Right hindlimb (tissue), 1 donor: ENCODE results near the gene ITGB2.

Experiments used
- DNase-seq: peaks from one replicate; pipeline ENCODE4 v3.0.0-alpha.2; 2018

The ITGB2 gene

GRCh38 chr21:44907966-44908895 lies 12.5 kb downstream of the ITGB2 start:
- no peak for DNase-seq

GRCh38 chr21:44907225-44907965 lies 13.3 kb downstream of the ITGB2 start:
- no peak for DNase-seq

- no peak for DNase-seq
Measured at GRCh38 chr21:44905728-44906090, 15.0 kb downstream of the ITGB2 start.

GRCh38 chr21:44905016-44905727 lies 15.5 kb downstream of the ITGB2 start:
- DNase-seq: no peak

DNA sequence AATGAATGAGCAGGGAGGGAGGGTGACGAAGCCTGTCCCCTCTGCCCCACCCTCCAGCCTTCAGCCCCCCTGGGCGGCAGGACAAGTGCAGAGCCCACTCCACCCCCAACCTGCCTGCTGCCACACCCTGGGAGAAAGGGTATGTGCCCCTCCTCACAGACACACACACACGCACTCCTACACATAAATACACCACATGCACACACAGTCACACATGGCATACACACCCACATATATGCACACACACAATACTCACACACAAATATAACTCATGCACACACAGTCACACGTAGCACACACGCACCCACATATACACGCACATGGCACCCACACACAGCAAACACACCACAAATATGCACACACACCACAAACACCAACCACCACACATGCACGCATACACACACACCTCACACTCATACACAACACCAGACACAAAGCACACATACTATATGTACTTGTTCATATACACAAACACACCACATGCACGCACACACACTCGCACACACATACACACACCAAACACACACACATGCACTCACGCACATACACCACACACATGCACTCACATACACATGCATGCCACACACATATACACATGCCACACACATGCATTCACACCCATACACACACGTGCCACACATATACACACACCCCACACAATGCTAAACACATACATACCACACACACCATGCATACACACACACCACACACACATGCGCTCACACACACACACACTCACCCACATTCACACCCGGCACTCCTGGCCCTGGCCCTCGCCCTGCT lies 16.4 kb downstream of the ITGB2 start:
- no peak for DNase-seq

DNA sequence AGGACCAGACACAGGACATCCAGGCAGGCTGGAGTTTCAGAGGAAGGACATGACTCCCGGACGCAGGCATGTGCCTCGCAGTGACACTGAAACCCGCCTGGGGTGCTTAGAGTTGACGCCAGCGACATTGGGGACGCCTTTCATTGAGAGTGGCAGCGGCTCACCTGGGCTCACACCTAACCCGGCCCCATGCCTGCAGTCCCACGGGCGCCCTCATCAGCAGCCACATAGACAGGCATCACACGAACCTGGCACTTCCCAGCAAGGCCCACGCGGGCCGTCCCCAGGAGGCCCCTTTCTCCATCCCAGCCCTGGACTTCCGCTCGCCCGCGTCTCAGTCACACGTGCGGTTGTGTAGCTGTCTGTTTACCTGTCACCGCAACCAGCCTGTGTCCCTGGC lies 17.0 kb downstream of the ITGB2 start:
- DNase-seq: no peak

GRCh38 chr21:44903050-44903685 lies 17.5 kb downstream of the ITGB2 start:
- no peak for DNase-seq

DNA sequence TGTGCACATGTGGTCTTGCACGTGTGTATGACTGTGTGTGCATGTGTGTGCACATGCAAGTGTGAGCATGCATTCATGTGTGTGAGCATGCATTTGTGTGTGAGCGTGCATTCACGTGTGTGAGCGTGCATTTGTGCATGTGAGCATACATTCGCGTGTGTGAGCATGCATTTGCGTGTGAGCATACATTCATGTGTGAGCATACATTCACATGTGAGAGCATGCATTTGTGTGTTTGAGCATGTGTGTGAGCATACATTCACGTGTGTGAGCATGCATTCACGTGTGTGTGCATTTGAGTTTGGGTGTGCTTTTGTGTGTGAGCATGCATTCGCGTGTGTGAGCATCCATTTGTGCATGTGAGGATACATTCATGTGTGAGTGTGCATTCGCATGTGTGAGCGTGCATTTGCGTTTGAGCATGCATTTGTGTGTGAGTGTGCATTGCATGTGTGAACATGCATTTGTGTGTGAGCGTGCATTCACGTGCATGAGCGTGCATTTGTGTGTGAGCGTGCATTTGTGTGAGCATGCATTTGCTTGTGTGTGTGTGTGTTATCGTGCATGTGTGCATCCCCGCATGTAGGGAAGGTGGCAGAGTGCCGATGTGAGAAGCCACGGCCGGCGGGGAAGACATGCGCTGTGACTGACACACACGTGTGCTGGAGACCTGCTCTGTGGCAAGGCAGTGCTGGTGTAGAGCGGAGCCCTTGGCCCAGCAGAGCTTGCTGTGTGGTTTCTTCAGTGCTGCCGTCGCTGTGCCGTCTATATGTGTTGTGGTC lies 18.2 kb downstream of the ITGB2 start:
- no peak for DNase-seq

DNA sequence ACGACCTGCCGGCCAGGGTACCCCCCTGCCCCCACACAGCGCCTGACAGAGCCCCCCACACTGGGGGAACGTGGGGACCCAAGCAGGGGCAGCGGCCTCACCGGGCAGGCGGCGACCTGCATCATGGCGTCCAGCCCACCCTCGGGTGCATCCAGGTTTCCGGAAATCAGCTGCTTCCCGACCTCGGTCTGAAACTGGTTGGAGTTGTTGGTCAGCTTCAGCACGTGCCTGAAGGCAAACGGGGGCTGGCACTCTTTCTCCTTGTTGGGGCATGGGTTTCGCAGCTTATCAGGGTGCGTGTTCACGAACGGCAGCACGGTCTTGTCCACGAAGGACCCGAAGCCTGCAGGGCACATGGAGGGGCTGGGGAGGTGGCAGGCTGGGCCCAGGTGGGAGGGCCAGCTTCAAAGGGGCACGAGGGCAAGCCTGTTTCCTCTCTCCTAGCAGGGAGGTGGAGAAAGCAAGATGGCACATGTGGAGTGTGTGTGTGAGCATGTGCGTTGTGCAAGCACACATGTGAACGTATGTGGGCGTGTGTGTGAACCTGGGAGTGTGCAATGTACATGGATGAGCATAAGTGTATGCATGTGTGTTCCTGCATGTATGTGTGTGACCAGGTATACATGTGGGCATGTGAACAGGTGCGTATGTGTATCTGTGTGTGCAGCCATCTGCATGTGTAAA lies 19.2 kb downstream of the ITGB2 start:
- DNase-seq: no peak

DNA sequence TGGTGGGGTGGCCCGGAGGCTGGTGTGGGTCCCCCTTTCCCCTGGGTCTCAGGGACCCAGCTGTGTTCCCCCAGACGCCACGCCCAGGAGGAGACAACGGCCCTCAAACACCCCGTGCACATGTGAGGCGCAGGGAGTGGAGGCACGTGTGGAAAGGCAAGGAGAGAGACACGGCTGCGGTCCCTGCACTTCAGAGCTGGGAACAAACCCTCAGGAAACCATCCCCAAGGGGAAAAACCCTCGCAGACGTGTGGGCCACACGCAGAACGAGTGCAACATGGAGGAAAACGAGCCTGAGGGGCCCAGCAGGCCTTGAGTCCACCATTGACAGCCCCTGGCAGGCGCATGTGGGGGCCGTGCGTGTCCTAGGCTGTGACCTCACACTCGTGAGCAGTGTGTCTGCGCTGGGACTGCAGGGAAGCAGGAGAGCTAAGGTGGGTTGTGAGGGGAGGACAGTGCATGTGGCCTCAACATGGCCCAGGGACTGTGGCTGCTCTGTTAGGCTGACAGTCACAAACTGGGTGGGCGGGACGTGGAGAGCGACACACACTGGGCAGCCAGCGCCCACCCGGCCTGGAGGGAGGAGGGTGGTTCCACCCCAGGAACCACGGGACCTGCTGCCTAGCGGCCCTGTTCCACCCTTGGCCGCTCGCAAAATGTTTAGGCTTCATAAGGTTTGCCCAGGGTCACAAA lies 20.0 kb downstream of the ITGB2 start:
- no peak for DNase-seq

DNA sequence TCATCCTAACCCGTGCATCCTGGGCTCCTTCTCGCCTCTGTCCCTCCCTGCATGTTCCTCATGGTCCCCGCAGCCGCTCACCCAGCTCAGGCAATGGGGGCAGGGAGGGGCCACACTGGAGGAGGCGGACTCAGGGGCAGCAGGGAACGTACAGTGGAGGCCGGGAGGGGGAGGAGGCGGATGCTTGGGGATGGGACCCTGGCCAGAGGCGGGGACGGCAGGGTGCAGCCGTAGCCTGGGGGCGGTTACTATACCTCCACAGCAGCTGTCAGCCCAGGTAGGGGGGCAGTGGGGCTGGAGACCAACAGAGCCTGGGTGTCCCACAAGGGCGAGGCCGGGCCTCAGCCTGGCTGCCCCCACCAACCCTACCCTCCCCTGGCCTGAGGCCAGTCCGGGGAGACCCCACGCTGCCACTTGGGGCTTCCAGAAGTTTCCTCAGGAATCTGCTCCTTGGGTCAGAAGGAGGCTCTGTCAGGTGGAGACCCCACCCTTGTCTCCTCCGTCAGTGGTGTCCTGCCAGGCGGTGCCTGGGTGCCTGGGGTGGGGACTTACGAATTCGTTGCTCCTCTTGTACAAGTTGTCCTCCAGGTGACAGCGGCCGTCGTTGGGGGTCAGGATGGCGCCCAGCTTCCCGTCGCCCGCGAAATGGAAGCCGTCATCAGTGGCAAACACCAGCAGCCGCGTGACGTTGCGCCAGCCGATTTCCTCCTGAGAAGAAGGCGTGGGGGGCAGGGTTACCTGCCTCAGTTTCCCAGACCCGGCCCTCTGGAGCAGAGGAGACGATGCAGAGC lies 20.7 kb downstream of the ITGB2 start:
- no peak for DNase-seq

GRCh38 chr21:44898851-44899767 lies 21.6 kb downstream of the ITGB2 start:
- DNase-seq: no peak

GRCh38 chr21:44898011-44898488 lies 22.6 kb downstream of the ITGB2 start:
- DNase-seq: no peak

GRCh38 chr21:44897326-44898010 lies 23.2 kb downstream of the ITGB2 start:
- no peak for DNase-seq

DNA sequence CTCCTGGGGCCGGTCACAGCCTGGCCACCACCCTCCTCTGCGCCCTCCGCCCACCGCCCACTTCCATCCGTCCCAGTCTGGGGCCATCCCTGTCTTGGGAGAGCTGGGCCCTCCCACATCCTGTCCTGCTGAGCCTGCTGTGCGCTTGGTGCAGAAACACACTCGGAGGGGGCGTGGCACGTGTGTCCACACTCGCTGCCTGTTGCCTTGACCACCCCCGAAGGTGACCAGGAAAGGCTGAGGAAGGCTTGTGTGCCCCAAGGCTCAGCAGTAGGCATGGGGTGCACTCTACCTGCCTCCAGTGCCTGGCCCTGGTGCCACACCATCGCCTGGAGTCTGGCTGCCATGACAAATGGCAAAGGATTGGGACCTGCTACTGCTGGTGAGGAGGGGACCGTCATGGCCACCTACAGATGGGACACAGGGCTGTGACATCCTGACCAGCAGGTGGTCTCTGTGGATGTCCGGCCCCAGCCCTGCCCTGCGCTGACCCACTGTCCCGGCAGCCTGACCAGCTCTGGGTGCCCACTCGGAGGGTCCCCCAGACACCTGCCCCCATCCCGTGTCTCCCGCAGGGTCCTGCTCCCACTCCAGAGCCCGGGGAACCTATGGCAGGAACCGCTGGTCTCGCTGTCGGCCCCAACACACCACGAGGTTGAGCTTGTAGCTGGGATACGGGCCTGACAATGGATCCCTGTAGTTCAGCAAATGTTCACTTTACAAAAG lies 24.0 kb downstream of the ITGB2 start:
- no peak for DNase-seq

DNA sequence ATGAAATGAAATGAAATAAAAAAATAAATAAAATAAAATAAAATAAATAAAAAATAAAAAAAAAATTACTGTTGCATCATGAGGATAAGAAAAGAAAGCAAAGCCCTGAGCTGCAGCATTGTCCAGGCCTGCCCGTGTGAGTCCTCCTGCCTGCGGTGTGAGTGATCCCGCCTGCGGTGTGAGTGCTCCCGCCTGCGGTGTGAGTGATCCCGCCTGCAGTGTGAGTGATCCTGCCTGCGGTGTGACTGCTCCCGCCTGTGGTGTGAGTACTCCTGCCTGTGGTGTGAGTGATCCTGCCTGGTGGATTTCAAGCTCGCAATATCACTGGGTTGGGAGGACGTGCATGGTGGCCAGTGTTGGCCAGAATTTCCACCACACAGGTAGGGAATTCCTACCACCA lies 24.8 kb downstream of the ITGB2 start:
- no peak for DNase-seq
